ENCODE measurements around the gene PPP3CA. TPM values are rescaled to one million over a fixed set of nuclear protein-coding genes. Genes with fewer than 3 reads are reported as not detected.
A peak's percentile ranks its signal among the peaks of the same experiment; 100 is the strongest.

PPP3CA gene
- total and polyA plus RNA-seq, 2 of the 8 experiments (the other 6 are each of a cell fraction or from before 2014, with no cell fraction given): 7.9 to 35.0 TPM

GRCh38 chr4:101347557-101348366 is 436 bp upstream of the PPP3CA start (continued):
- TF ChIP-seq CHD7 (IDR thresholded peaks at IDR 0.05; ENCODE audit: insufficient replicate concordance, low read length) (no peak), SUZ12 (IDR thresholded peaks at IDR 0.05; ENCODE audit: low read length) (no peak), RBBP5 (IDR thresholded peaks at IDR 0.05; ENCODE audit: borderline replicate concordance, low read depth, low read length) (peak; percentile 87), SP2 (IDR thresholded peaks at IDR 0.05; ENCODE audit: low read length) (peak; percentile 55), TEAD4 (IDR thresholded peaks at IDR 0.05; ENCODE audit: low read depth, low read length) (no peak), RXRA (IDR thresholded peaks at IDR 0.05; ENCODE audit: insufficient read depth, low read depth, low read length) (no peak), ASH2L (IDR thresholded peaks at IDR 0.05; ENCODE audit: low read length) (peak; percentile 86), MAFK (IDR thresholded peaks at IDR 0.05; ENCODE audit: low read depth, low read length) (no peak), SRF (IDR thresholded peaks at IDR 0.05; ENCODE audit: low read depth, low read length) (no peak), SP1 (IDR thresholded peaks at IDR 0.05; ENCODE audit: low read depth, low read length) (peak; percentile 69; the same call in 1 of the 2 replicates), EZH2 (IDR thresholded peaks at IDR 0.05; ENCODE audit: low read depth, low read length, severe bottlenecking) (no peak)

Measured in H1 (cell line).